DND-41 (cell line): ENCODE results near the gene SLC7A11.

Experiments used
- ATAC-seq: fragments of 200-7000 bp; cut with Tn5 transposase; 3 replicates; pipeline ENCODE4 v1.9.1; 2021; ENCODE audit warnings: low read depth; ENCODE audit not compliant: insufficient read depth
- DNase-seq: peaks from one replicate; pipeline ENCODE4 v3.0.0-alpha.2; 2020
- H2AFZ ChIP-seq: 2 replicates; pipeline ENCODE4 v1.6.0; 2012; ENCODE audit warnings: low read depth, low read length
- H3K27ac ChIP-seq: 2 replicates; pipeline ENCODE4 v1.5.1; 2012; ENCODE audit warnings: low read length, inconsistent platforms
- H3K27me3 ChIP-seq: fragments of 200-600 bp; sonication (generic); 2 replicates; pipeline ENCODE4 v1.6.0; 2012; ENCODE audit warnings: low read length, mild to moderate bottlenecking, inconsistent platforms; ENCODE audit not compliant: insufficient read depth, poor library complexity
- H3K36me3 ChIP-seq: 2 replicates; pipeline ENCODE4 v1.5.1; 2012; ENCODE audit warnings: low read length, inconsistent platforms; ENCODE audit not compliant: insufficient read depth
- H3K4me1 ChIP-seq: 2 replicates; pipeline ENCODE4 v1.5.1; 2012; ENCODE audit warnings: mild to moderate bottlenecking, low read length; ENCODE audit not compliant: insufficient read depth
- H3K4me2 ChIP-seq: 2 replicates; pipeline ENCODE4 v1.6.0; 2012; ENCODE audit warnings: mild to moderate bottlenecking, moderate library complexity, low read length, inconsistent platforms; ENCODE audit not compliant: insufficient read depth
- H3K4me3 ChIP-seq, 2 experiments: fragments of 200-600 bp in 1 of 2; shearing (Covaris generic) in 1 of 2; 2 replicates each; pipeline ENCODE4 v1.5.1; 2012 to 2016; ENCODE audit warnings: inconsistent platforms in 2 of 2, low read length in 2 of 2, mild to moderate bottlenecking in 2 of 2, low read depth in 1 of 2, moderate library complexity in 1 of 2
- H3K79me2 ChIP-seq: 2 replicates; pipeline ENCODE4 v1.6.0; 2012; ENCODE audit warnings: low read length, inconsistent platforms; ENCODE audit not compliant: insufficient read depth
- H3K9ac ChIP-seq: 2 replicates; pipeline ENCODE4 v1.6.0; 2012; ENCODE audit warnings: low read depth, mild to moderate bottlenecking, inconsistent platforms, low read length, moderate library complexity
- H3K9me3 ChIP-seq: 2 replicates; pipeline ENCODE4 v1.5.1; 2012; ENCODE audit warnings: low read length, moderate library complexity, mild to moderate bottlenecking, inconsistent platforms; ENCODE audit not compliant: insufficient read depth, severe bottlenecking
- H4K20me1 ChIP-seq: 2 replicates; pipeline ENCODE4 v1.6.0; 2012; ENCODE audit warnings: low read length; ENCODE audit not compliant: insufficient read depth
- CTCF ChIP-seq: IDR thresholded peaks from 2 replicates; pipeline ENCODE4 v1.5.1; 2012; ENCODE audit warnings: borderline replicate concordance, low read length, moderate library complexity, mild to moderate bottlenecking; ENCODE audit not compliant: poor library complexity, severe bottlenecking; ENCODE audit errors: extremely low read depth
- EZH2 ChIP-seq: IDR thresholded peaks from 3 replicates; pipeline ENCODE4 v1.6.1; 2012; ENCODE audit warnings: borderline replicate concordance, low read depth, mild to moderate bottlenecking, moderate library complexity, low read length, inconsistent platforms; ENCODE audit not compliant: severe bottlenecking

SLC7A11 gene

DNA sequence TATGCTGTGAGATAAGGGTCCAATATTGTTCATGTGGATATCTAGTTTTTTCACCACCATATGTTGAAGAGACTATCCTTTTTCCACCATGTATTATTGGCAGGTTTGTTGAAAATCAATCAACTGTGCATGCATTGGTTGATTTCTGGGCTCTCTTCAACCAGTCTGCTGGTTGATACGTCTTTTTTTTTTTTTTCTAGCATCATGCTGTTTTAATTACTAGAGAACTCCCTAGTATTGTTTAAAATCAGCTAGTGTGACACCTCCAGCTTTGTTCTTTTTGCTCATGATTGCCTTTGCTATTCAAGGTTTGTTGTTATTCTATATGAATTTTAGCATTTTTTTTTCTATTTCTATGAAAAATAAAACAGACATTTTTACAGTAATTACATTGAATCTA lies 123.9 kb downstream of the SLC7A11 start:
- H4K20me1 ChIP-seq = no peaks in the 10 kb centered on the region
- no peaks in the 10 kb centered on the region for H3K27me3 ChIP-seq
- no peak overlapping the region for H2AFZ ChIP-seq
- no peaks in the 10 kb centered on the region for H3K79me2 ChIP-seq
- no peaks in the 10 kb centered on the region for H3K4me1 ChIP-seq
- DNase-seq (no peak), ATAC-seq (no peak)
- H3K9ac ChIP-seq = no peak overlapping the region
- no peak for TF ChIP-seq CTCF
- no peak for TF ChIP-seq EZH2
- H3K4me3 ChIP-seq = no peak overlapping the region
- no peak overlapping the region for H3K4me2 ChIP-seq
- no peak overlapping the region for H3K27ac ChIP-seq
- no peaks in the 10 kb centered on the region for H3K36me3 ChIP-seq
- no peaks in the 10 kb centered on the region for H3K9me3 ChIP-seq

GRCh38 chr4:138115053-138115452 lies 127.1 kb downstream of the SLC7A11 start:
- Histone ChIP-seq H3K9me3 (no peaks in the 10 kb centered on the region), H3K9ac (no peak overlapping the region), H3K27ac (no peak overlapping the region), H2AFZ (no peak overlapping the region), H3K4me1 (no peaks in the 10 kb centered on the region), H3K79me2 (no peaks in the 10 kb centered on the region), H3K27me3 (no peaks in the 10 kb centered on the region), H3K4me3 (no peak overlapping the region), H3K36me3 (no peaks in the 10 kb centered on the region), H3K4me2 (no peak overlapping the region), H4K20me1 (no peaks in the 10 kb centered on the region)
- DNase-seq (no peak), ATAC-seq (no peak)
- TF ChIP-seq EZH2 (no peak), CTCF (no peak)

GRCh38 chr4:138114434-138114833 lies 127.7 kb downstream of the SLC7A11 start:
- ATAC-seq (no peak), DNase-seq (no peak)
- no peaks in the 10 kb centered on the region for H3K79me2 ChIP-seq
- no peak overlapping the region for H3K4me3 ChIP-seq
- no peaks in the 10 kb centered on the region for H4K20me1 ChIP-seq
- H3K4me2 ChIP-seq = no peak overlapping the region
- H3K9me3 ChIP-seq = no peaks in the 10 kb centered on the region
- no peak overlapping the region for H3K9ac ChIP-seq
- no peaks in the 10 kb centered on the region for H3K36me3 ChIP-seq
- H3K27ac ChIP-seq = no peak overlapping the region
- H2AFZ ChIP-seq = no peak overlapping the region
- no peaks in the 10 kb centered on the region for H3K4me1 ChIP-seq
- H3K27me3 ChIP-seq = no peaks in the 10 kb centered on the region
- TF ChIP-seq CTCF (no peak), EZH2 (no peak)
